IMR-90 (cell line): ENCODE results near the gene GALNT13. TPM values are rescaled to one million over a fixed set of nuclear protein-coding genes. Genes with fewer than 3 reads are reported as not detected.

ENCODE experiments used
- ATAC-seq: fragments of 200-7000 bp; cut with Tn5 transposase; 2 replicates; pipeline ENCODE4 v1.9.1; 2020; ENCODE audit warnings: low read depth, mild to moderate bottlenecking, moderate library complexity
- BruUV-seq: library from RNA; stranded (reverse); fragments of 400-500 nt; replicated peaks from 2 replicates; lab custom pipeline; 2021; lab: Mats Ljungman, UMichigan
- CTCF ChIA-PET: fragments of 300-600 bp; formaldehyde crosslinking; extraction: SDS; loops from one replicate; lab custom pipeline; 2021; ENCODE audit warnings: antibody characterized with exemption; lab: Yijun Ruan, JAX
- POLR2A ChIA-PET: fragments of 300-600 bp; sonication (Branson Sonifier 250); formaldehyde crosslinking; loops from one replicate; lab custom pipeline; 2022; ENCODE audit warnings: antibody characterized with exemption; ENCODE audit not compliant: unreplicated experiment; lab: Charles Lee
- DNase-seq: peaks from one replicate; pipeline ENCODE4 v3.0.0; 2013
- H2AFZ ChIP-seq: replicated peaks from 2 replicates; pipeline ENCODE3; 2013; ENCODE audit warnings: low read length, mild to moderate bottlenecking; ENCODE audit not compliant: poor library complexity
- H2AK5ac ChIP-seq: 2 replicates; pipeline ENCODE4 v1.6.1; 2013; ENCODE audit warnings: low read depth, low read length, inconsistent platforms
- H2AK9ac ChIP-seq: replicated peaks from 2 replicates; pipeline ENCODE3; 2013; ENCODE audit warnings: mild to moderate bottlenecking, low read depth, low read length, moderate library complexity; ENCODE audit not compliant: poor library complexity
- H2BK120ac ChIP-seq: 2 replicates; pipeline ENCODE4 v1.6.1; 2013; ENCODE audit warnings: low read depth, low read length, inconsistent platforms
- H2BK15ac ChIP-seq: 3 replicates; pipeline ENCODE4 v1.6.1; 2013; ENCODE audit warnings: low read depth, low read length, inconsistent platforms
- H2BK20ac ChIP-seq: 2 replicates; pipeline ENCODE4 v1.6.1; 2013; ENCODE audit warnings: low read depth, mild to moderate bottlenecking, inconsistent platforms, low read length, moderate library complexity
- H2BK5ac ChIP-seq: 2 replicates; pipeline ENCODE4 v1.6.1; 2013; ENCODE audit warnings: mild to moderate bottlenecking, low read depth, low read length, inconsistent platforms; ENCODE audit not compliant: poor library complexity, severe bottlenecking
- H3K14ac ChIP-seq: replicated peaks from 2 replicates; pipeline ENCODE4 v1.6.1; 2013; ENCODE audit warnings: low read depth, low read length, inconsistent platforms
- H3K18ac ChIP-seq: 2 replicates; pipeline ENCODE4 v1.6.1; 2013; ENCODE audit warnings: low read depth, low read length, control low read depth
- H3K23ac ChIP-seq: 2 replicates; pipeline ENCODE4 v1.6.1; 2013; ENCODE audit warnings: low read depth, low read length, inconsistent platforms
- H3K27ac ChIP-seq: 2 replicates; pipeline ENCODE4 v1.5.1; 2013; ENCODE audit warnings: mild to moderate bottlenecking, control low read depth, low read length; ENCODE audit not compliant: insufficient read depth
- H3K27me3 ChIP-seq: 2 replicates; pipeline ENCODE4 v1.6.1; 2013; ENCODE audit warnings: low read length; ENCODE audit not compliant: control insufficient read depth, insufficient read depth
- H3K36me3 ChIP-seq: 2 replicates; pipeline ENCODE4 v1.6.1; 2013; ENCODE audit warnings: low read length, mixed read lengths; ENCODE audit not compliant: control insufficient read depth, insufficient read depth
- H3K4ac ChIP-seq: 2 replicates; pipeline ENCODE4 v1.6.1; 2013; ENCODE audit warnings: low read depth, low read length, inconsistent platforms
- H3K4me1 ChIP-seq: 2 replicates; pipeline ENCODE4 v1.6.1; 2013; ENCODE audit warnings: low read length, mixed read lengths; ENCODE audit not compliant: control insufficient read depth, insufficient read depth
- H3K4me2 ChIP-seq: 2 replicates; pipeline ENCODE4 v1.6.1; 2013; ENCODE audit warnings: low read depth, mild to moderate bottlenecking, control low read depth, low read length, moderate library complexity
- H3K4me3 ChIP-seq: 2 replicates; pipeline ENCODE4 v1.5.1; 2013; ENCODE audit warnings: low read depth, mild to moderate bottlenecking, control low read depth, low read length, moderate library complexity; ENCODE audit not compliant: insufficient read depth
- H3K56ac ChIP-seq: 2 replicates; pipeline ENCODE4 v1.6.1; 2013; ENCODE audit warnings: low read length, inconsistent platforms; ENCODE audit not compliant: insufficient read depth; ENCODE audit errors: extremely low read depth
- H3K79me1 ChIP-seq, 2 experiments: 2 replicates each; pipeline ENCODE4 v1.6.1; 2013; ENCODE audit warnings: low read length in 2 of 2, inconsistent platforms in 1 of 2, low read depth in 1 of 2
- H3K9ac ChIP-seq: 2 replicates; pipeline ENCODE4 v1.6.1; 2013; ENCODE audit warnings: low read depth, low read length, control low read depth
- H3K9me1 ChIP-seq: 2 replicates; pipeline ENCODE4 v1.6.1; 2013; ENCODE audit warnings: low read length, inconsistent platforms; ENCODE audit not compliant: insufficient read depth
- H3K9me3 ChIP-seq: 2 replicates; pipeline ENCODE4 v1.6.1; 2013; ENCODE audit warnings: low read length; ENCODE audit not compliant: control insufficient read depth, insufficient read depth
- H4K20me1 ChIP-seq: 2 replicates; pipeline ENCODE4 v1.6.1; 2013; ENCODE audit warnings: low read length, inconsistent platforms; ENCODE audit not compliant: insufficient read depth
- H4K5ac ChIP-seq: 2 replicates; pipeline ENCODE4 v1.6.1; 2013; ENCODE audit warnings: mild to moderate bottlenecking, low read depth, low read length, control low read depth
- H4K8ac ChIP-seq, 2 experiments: 2 replicates each; pipeline ENCODE4 v1.6.1; 2013; ENCODE audit warnings: low read depth in 2 of 2, low read length in 2 of 2, control low read depth in 1 of 2, inconsistent platforms in 1 of 2
- H4K91ac ChIP-seq: 2 replicates; pipeline ENCODE4 v1.6.1; 2013; ENCODE audit warnings: low read depth, low read length, inconsistent platforms; ENCODE audit not compliant: insufficient read depth
- BHLHE40 ChIP-seq: fragments of 150-350 bp; IDR thresholded peaks from 2 replicates; pipeline ENCODE4 v1.6.1; 2016; ENCODE audit warnings: mild to moderate bottlenecking, low read depth, low read length
- CEBPB ChIP-seq: IDR thresholded peaks from 2 replicates; pipeline ENCODE4 v1.6.1; 2012; ENCODE audit warnings: low read depth, low read length, improper control_type of control experiment
- CHD1 ChIP-seq: IDR thresholded peaks from 2 replicates; pipeline ENCODE4 v1.6.1; 2012; ENCODE audit warnings: low read depth, low read length, improper control_type of control experiment
- MAFK ChIP-seq: IDR thresholded peaks from 2 replicates; pipeline ENCODE4 v1.6.1; 2012; ENCODE audit warnings: low read depth, low read length, improper control_type of control experiment
- MXI1 ChIP-seq: IDR thresholded peaks from 2 replicates; pipeline ENCODE4 v1.6.1; 2012; ENCODE audit warnings: low read depth, mild to moderate bottlenecking, low read length, moderate library complexity, borderline replicate concordance
- NFE2L2 ChIP-seq: fragments of 150-350 bp; IDR thresholded peaks from 2 replicates; pipeline ENCODE4 v1.6.1; 2016; ENCODE audit warnings: low read depth, mild to moderate bottlenecking, low read length
- RFX5 ChIP-seq: IDR thresholded peaks from 2 replicates; pipeline ENCODE4 v1.8.0; 2012; ENCODE audit warnings: low read depth, mild to moderate bottlenecking, low read length, moderate library complexity
- WGBS, 2 experiments: methylation state at CpG; one replicate each; pipeline versions ENCODE4 v1.1.5 to v1.1.7; 2013; ENCODE audit warnings: missing lambda C conversion rate in 2 of 2; ENCODE audit not compliant: insufficient read length in 1 of 2; ENCODE audit errors: extremely low coverage in 2 of 2; 5-methylcytosine and 5-hydroxymethylcytosine counted together
- dilution Hi-C: fragments of 300-500 bp; cut with HindIII; formaldehyde crosslinking; loops from one replicate; pipeline ENCODE4 v1.14.3; 2018; ENCODE audit warnings: low sequenced_read_pairs; ENCODE audit not compliant: unreplicated experiment
- in situ Hi-C: fragments of 300-500 bp; cut with MboI; formaldehyde crosslinking; loops from 3 replicates; pipeline ENCODE4 v1.14.3; 2019; ENCODE audit warnings: low sequenced_read_pairs, inconsistent platforms, mixed read lengths
- intact Hi-C: fragments of 100-400 bp; cut with micrococcal nuclease; formaldehyde crosslinking; loops from 2 replicates; pipeline ENCODE4 v1.10.0; 2022
- polyA plus RNA-seq, 3 experiments: library from polyadenylated mRNA; depleted of rRNA; stranded (reverse); fragments of >200 nt; gene quantifications; 2 replicates each; pipeline ENCODE4 v1.2.3, GENCODE V29; 2012; ENCODE audit warnings: low replicate concordance in 1 of 3
- total RNA-seq: library from RNA; depleted of rRNA; stranded (reverse); fragments of >200 nt; gene quantifications from 2 replicates; pipeline ENCODE4 v1.2.3, GENCODE V29; 2012
- TF ChIP-seq, protein P1 (sequence below): fragments of 150-350 bp; IDR thresholded peaks from 2 replicates; pipeline ENCODE4 v1.6.1; 2016; ENCODE audit warnings: low read depth, mild to moderate bottlenecking, low read length, moderate library complexity, borderline replicate concordance
- TF ChIP-seq, protein P2 (sequence below): fragments of 150-350 bp; IDR thresholded peaks from 2 replicates; pipeline ENCODE4 v1.6.1; 2017; ENCODE audit warnings: mild to moderate bottlenecking, antibody characterized with exemption, low read length, low read depth
- TF ChIP-seq, protein P3 (sequence below): conservative IDR thresholded peaks from 2 replicates; pipeline ENCODE4 v1.5.1; 2012; ENCODE audit warnings: mild to moderate bottlenecking, low read depth, low read length, improper control_type of control experiment

The GALNT13 gene
- total and polyA plus RNA-seq, 2 of the 4 experiments (the other 2 are of a cell fraction) = 0.03 TPM; not detected in 1

DNA sequence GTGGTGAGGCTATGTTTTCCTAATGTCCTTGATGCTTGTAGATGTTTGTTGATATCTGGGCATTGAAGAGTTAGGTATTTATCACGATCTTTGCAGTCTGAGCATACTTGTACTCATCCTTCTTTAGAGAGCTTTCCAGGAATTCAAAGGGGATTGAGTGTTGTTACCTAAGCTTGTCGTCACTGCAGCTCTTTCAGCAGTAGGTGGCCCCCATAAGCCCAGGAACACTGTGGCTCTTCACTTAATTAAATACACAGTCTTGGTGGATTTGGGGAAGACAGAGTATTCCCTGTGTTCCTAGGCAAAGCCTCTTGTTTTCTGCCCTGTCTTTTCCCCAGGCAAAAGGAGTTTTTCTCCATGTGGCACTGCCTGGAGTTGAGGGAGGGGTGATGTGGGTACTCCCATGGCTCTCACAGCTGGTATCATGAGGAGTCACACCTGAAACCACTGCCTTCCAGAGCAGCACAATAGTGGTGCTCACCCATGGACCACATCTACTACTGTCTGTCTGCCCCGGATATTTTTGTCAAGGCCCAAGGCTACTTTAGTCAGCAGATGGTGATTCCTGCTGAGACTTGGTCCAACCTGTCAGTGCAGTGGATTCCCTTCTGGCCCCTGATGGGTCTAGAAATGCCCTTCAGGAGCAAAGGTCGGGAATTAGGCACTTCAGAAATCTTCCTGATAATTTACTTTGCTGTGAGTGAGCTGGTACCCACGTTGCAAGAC is 95.7 kb downstream of the GALNT13 start:
- Histone ChIP-seq H4K8ac (no peak overlapping the region), H4K91ac (no peak overlapping the region), H3K4ac (no peak overlapping the region), H4K5ac (no peak overlapping the region), H3K18ac (no peak overlapping the region), H2AFZ (no peak overlapping the region), H2BK5ac (no peak overlapping the region), H3K27me3 (no peaks in the 10 kb centered on the region), H2BK20ac (no peak overlapping the region), H3K23ac (no peak overlapping the region), H3K9me3 (peaks cover 10% of the 10 kb centered on the region), H3K4me3 (no peak overlapping the region), H3K4me1 (no peaks in the 10 kb centered on the region), H2BK120ac (no peak overlapping the region), H4K20me1 (no peaks in the 10 kb centered on the region), H2BK15ac (no peak overlapping the region), H3K56ac (no peak overlapping the region), H3K9me1 (no peaks in the 10 kb centered on the region), H3K4me2 (no peak overlapping the region), H3K79me1 (no peaks in the 10 kb centered on the region), H3K36me3 (no peaks in the 10 kb centered on the region), H3K27ac (no peak overlapping the region), H3K9ac (no peak overlapping the region), H2AK5ac (no peak overlapping the region), H3K14ac (no peak overlapping the region), H2AK9ac (no peak overlapping the region)
- TF ChIP-seq BHLHE40 (no peak), RFX5 (no peak), MXI1 (no peak), NFE2L2 (no peak), MAFK (no peak), CHD1 (no peak), CEBPB (no peak)
- TF ChIP-seq, protein P1, sequence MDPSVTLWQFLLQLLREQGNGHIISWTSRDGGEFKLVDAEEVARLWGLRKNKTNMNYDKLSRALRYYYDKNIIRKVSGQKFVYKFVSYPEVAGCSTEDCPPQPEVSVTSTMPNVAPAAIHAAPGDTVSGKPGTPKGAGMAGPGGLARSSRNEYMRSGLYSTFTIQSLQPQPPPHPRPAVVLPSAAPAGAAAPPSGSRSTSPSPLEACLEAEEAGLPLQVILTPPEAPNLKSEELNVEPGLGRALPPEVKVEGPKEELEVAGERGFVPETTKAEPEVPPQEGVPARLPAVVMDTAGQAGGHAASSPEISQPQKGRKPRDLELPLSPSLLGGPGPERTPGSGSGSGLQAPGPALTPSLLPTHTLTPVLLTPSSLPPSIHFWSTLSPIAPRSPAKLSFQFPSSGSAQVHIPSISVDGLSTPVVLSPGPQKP = no peak
- TF ChIP-seq, protein P2, sequence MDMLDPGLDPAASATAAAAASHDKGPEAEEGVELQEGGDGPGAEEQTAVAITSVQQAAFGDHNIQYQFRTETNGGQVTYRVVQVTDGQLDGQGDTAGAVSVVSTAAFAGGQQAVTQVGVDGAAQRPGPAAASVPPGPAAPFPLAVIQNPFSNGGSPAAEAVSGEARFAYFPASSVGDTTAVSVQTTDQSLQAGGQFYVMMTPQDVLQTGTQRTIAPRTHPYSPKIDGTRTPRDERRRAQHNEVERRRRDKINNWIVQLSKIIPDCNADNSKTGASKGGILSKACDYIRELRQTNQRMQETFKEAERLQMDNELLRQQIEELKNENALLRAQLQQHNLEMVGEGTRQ = no peak
- TF ChIP-seq, protein P3, sequence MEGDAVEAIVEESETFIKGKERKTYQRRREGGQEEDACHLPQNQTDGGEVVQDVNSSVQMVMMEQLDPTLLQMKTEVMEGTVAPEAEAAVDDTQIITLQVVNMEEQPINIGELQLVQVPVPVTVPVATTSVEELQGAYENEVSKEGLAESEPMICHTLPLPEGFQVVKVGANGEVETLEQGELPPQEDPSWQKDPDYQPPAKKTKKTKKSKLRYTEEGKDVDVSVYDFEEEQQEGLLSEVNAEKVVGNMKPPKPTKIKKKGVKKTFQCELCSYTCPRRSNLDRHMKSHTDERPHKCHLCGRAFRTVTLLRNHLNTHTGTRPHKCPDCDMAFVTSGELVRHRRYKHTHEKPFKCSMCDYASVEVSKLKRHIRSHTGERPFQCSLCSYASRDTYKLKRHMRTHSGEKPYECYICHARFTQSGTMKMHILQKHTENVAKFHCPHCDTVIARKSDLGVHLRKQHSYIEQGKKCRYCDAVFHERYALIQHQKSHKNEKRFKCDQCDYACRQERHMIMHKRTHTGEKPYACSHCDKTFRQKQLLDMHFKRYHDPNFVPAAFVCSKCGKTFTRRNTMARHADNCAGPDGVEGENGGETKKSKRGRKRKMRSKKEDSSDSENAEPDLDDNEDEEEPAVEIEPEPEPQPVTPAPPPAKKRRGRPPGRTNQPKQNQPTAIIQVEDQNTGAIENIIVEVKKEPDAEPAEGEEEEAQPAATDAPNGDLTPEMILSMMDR = no peak
- ATAC-seq (no peak), DNase-seq (no peak)
- in situ Hi-C loops (no loop called here), intact Hi-C loops (no loop called here), dilution Hi-C loops (no loop called here)
- 100% methylated on average over 1 of the region's 5 CpGs; no CpG with 5 or more reads in 1 of the 2 experiments for WGBS, 2 experiments
- ChIA-PET CTCF (no interaction called here), POLR2A (no interaction called here)
- no TSS peak for BruUV-seq
